HG03558 (cell line): ENCODE results near the gene ATG5.
"Not testable (repeated sequence)": the region's sequence is repeated elsewhere in the genome, so short reads cannot be mapped to it uniquely, and the experiment has no call there.

Source experiments
- ATAC-seq: cut with Tn5 transposase; IDR thresholded peaks from one replicate; pipeline ENCODE4 v1.9.1; 2021; ENCODE audit warnings: moderate number of reproducible peaks; ENCODE audit not compliant: unreplicated experiment; ENCODE audit errors: extremely low read depth

ATG5 gene

DNA sequence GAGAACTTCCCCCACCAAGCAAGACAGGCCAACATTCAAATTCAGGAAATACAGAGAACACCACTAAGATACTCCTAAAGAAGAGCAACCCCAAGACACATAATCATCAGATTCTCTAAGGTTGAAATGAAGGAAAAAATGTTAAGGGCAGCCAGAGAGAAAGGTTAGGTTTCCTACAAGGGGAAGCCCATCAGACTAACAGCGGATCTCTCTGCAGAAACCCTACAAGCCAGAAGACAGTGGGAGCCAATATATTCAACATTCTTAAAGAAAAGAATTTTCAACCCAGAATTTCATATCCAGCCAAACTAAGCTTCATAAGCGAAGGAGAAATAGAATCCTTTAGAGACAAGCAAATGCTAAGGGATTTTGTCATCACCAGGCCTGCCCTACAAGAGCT is 61.1 kb downstream of the ATG5 start:
- not testable (repeated sequence) for ATAC-seq

DNA sequence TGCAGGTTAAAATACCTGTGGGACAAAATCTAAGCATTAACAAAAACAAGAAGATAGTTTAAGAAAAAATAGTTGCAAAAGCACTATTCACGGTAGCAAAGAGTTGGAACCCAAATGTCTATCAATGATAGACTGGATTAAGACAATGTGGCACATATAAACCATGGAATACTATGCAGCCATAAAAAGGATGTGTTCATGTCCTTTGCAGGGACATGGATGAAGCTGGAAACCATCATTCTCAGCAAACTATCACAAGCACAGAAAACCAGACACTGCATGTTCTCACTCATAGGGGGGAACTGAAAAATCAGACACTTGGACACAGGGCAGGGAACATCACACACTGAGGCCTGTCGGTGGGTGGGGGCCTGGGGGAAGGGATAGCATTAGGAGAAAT is 65.8 kb downstream of the ATG5 start:
- not testable (repeated sequence) for ATAC-seq

DNA sequence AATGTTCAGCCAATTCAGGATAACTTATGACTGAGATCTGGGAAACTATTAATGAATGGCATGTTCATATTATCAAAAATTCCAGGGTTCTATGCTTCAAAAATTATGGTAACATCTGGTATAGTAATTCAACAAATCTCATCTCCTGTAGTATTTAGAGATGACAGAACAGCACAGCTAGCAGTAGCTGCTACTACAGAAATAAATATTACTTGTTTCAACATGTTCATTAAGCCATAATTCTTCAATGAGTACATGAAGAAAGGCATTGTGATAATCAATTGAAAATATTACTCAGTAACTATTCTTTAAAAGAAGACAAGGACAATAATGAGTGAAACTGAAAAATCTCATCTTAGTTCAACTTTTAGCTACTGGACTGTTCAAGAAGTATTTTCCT is 66.8 kb downstream of the ATG5 start:
- no peak for ATAC-seq

DNA sequence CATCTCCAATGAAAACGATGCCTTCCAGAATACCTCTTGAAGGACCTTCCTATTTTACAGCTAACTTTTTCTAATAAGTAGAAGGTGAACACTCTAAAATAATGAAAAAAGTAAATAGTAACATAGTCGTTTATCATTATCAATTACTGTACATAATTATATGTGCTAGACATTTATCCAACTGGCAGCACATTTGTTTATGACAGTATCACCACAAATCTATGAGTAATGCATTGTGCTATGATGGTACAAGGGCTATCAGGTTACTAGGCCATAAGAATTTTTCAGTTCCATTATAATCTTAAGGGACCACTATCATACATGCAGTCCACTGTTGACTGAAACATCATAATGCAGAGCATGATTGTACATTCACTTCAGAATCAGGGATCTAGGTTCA is 68.4 kb downstream of the ATG5 start:
- ATAC-seq, result no peak

DNA sequence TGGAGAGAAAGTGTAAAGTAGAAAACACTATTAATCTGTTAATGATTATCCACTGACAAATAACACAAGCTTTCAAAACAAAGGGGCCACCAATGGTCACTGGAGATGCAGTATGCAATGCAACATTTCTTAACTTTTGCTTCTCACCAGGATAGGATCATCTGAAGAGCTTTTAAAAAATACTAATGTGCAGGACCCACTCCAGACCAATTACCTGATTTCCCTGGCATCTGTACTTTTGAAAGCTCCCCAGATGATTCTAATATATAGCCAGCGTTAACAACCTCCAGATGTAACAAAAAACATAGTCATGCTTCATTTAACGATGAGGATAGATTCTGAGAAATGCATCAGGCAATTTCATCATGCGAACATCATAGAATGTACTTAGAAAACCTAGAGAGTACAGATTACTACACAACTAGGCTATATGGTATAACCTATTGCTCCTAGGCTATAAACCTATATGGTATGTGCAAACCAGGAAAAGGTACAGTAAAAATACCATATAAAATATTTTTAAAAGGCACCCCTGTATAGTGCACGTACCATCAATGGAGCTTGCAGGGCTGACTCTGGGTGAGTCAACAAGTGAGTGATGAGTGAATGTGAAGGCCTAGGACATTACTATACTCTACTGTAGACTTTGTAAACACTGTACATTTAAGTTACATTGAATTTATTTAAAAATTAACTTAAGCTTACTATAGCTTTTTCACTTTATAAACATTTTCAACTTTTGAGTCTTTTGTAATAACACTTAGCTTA is 69.2 kb downstream of the ATG5 start:
- no peak for ATAC-seq

DNA sequence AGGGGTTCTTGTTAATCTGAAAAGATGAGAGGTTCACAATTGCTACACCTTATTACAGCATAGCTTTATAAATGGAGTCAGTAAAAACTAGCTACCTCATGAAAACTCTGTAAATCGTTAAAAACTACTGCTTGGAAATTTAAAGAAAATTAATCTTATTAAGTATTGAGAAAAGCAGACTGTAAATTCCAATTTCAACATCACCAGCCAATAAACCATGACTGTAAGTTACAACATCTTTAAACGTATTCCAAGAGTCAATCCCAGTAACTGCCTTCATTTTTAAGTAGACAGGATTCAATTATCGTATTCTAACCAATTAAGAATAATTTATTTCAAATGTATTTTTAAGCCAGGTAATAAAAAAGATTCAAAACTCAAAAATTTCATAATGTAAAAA is 70.3 kb downstream of the ATG5 start:
- ATAC-seq, result no peak

DNA sequence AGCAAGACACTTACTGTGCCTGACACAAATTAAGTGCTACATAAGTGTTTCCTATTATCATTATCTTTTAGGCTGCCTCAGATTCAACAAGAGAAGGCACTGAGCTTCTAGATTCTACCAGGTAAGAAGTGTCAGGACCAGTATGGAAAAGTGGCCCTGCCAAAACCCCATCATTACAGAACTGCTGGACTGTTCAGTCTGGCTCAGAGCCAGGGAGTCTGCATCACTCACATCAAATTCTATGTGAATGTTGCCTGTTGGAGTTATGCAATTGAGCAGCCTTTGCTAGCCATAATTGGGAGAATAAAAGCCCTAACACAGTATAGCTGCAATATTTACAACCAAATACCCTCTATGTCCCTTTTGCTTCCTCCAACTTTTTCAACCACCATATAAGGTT is 70.9 kb downstream of the ATG5 start:
- no peak for ATAC-seq

DNA sequence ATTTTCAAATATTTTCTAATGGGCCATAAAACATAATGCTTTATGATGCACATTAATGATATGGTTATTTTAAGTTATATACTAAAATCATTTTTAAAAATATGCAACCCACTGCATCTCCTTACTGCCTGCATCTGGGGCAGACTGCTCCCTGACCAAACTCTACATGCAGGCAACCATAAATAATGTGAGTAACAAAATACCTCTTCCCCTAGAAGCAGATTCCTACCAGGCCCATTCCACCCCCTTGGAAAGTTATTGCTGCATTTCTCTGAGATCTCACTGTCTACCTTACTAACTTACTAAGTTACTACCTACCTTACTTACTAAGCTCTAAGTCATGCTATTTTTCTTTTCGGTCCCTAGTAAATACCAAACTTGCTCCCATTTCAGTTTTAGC is 71.8 kb downstream of the ATG5 start:
- no peak for ATAC-seq

DNA sequence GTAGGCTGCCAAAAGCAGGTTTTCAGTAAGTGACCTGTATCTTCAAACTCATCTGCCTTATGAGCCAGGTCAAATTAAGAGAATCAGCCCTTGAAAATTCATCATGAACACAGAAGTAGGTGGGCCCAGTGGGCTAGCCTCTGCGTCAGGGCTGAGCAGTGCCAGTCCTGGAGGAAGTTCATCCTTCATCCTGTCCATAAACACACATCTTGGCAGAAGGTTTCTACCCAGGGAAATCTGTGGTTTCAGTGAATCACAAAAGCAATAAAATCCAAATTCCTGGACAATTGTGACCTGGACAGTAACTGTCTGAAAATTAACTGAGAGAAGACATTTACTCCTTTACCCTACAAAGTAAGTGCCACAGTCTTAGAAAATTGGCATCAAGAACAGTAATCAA is 72.4 kb downstream of the ATG5 start:
- no peak for ATAC-seq

DNA sequence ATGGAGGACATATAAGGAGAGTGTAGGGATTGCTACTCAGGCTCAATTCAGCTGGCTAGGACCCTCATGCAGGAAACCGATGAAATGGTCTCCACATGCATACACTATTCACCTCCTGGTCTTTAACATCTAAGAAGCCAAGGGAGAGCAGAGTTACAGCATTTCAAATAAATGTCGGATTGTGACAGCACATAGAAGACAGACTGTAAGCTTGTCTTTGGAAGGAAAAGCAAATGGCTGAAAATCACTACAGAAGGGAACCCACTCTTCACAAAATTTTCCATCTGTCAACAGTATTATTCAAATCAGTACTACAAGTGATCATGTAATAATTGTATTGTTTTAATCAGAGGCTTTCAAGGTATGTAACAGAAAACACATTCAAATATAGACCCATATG is 72.9 kb downstream of the ATG5 start:
- ATAC-seq, result no peak

DNA sequence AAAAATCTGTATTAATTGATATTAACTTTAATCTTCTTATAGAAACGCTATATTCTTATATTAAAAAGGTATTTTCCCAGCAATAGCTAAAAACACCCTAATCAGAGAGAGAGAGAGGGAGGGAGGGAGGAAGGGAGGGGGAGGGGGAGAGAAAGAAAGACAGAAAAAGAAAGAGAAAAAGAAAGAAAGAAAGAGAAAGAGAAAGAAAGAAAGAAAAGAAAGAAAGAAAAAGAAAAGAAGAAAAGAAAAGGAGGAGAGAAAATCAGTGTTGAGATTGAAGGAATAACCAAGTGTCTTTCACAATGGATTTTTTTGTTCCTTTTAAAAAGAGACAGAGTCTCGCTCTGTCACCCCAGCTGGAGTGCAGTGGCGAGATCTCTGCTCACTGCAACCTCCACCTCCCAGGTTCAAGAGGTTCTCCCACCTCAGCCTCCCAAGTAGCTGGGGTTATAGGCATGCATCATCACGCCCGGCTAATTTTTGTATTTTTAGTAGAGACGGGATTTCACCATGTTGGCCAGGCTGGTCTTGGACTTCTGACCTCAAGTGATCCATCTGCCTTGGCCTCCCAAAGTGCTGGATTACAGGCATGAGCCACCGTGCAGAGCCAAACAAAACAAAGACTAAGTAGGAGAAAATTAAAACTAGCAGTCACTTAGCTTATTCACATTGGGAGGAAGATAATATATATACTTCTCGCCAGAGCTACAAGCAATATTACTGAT is 73.9 kb downstream of the ATG5 start:
- not testable (repeated sequence) for ATAC-seq

DNA sequence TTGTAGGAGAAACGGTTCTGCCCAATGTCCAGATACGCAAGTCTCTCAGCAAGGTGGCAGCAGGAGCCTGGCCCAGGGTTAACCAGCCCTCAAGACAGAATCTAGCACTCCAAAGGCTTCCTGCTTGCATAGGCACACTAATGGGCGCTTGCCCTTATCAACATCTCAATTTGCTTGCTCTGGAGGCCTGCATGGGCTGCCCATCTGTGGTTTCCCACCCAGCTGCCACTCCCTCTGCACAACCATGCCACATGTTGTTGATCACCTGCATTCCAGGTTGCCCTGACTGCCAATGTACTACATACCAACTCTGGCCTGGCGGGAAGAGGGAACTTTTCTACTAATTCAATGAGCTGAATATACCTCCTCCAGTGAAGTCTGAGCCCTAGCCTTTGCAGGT is 74.6 kb downstream of the ATG5 start:
- no peak for ATAC-seq

DNA sequence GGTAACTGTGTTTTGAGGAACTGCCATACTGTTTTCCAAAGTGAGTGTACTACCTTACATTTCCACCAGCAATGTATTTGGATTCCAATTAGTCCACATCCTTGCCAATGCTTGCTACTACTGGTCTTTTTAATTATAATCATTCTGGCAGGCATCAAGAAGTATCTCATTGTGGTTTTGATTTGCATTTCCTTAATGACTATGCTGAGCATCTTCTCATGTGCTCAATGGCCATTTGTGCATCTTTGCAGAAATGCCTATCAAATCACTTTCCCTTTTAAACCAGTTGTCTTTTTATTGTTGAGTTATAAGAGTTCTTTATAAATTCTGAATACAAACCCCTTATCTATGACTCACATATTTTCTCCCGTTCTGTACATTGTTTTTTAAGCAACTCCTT is 75.9 kb downstream of the ATG5 start:
- no peak for ATAC-seq

DNA sequence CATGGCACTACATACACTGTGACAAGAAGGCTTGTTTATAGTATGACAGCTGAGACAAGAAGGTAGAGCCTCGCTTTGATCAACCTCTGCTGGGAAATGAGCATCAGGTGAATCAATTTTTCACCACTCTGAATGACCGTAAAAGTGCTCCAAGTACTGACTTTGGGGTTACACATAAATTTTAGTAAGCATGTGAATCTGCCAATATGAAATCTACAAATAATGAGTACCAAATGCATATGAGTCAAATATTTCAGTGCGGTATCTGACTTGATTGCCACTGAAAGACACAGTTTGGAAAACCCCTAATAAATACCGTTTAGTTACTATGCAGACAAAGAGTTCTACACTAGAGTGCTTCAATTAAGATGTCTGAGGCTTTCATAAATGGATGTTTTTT is 77.8 kb downstream of the ATG5 start:
- ATAC-seq, result no peak

DNA sequence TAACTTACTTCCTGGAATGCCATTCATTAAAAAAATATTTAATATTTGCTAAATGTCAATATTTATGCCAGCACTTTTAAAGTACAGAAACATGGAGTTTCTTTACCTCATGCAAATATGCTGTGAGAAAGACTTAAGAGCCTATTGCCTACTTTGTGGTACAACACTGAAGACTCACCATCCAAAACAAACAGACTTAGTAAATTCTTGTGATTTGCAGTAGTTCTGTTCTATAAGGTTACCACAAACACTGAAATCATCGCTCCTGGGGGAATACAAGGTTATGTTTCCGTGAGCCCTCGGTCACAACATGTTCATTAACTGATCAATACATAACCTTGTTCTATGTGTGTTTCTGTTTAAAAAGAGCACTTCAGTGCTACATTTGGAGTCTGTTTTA is 78.3 kb downstream of the ATG5 start:
- ATAC-seq, result no peak

DNA sequence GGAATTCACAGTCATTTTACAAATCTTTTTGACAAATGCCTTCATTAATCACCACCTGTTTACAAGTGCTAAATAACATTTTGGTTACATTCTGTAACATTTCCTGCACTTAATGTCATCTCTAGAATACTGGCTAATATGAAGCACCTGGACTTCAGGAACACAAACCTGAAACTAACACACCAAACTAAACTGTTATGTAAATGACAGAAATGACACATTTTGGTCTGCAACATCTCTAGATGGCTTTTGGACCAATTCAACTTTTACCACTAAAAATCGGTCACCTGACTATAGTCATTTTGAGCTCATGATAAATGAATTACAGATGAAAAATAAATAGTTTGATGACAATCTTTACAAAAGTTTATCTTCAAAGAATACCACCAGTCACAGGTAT is 80.6 kb downstream of the ATG5 start:
- no peak for ATAC-seq

DNA sequence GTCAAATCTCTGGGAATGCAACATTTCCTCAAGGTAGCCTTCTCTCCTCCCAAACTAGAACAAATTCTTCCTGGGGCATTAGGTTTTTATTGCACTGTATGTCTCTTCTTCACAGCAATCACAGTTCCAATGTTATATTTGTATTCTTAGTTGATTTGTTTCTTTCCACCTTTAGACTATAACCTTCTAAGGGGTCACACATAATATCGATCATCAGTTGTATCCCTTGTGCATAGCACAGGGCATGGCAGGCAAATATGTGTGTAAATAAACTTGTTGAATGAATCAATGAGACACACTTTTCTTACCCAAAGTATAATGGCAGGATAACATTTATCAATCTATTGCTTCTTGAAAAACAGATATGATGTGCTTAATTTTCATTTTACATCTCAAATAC is 81.0 kb downstream of the ATG5 start:
- no peak for ATAC-seq

DNA sequence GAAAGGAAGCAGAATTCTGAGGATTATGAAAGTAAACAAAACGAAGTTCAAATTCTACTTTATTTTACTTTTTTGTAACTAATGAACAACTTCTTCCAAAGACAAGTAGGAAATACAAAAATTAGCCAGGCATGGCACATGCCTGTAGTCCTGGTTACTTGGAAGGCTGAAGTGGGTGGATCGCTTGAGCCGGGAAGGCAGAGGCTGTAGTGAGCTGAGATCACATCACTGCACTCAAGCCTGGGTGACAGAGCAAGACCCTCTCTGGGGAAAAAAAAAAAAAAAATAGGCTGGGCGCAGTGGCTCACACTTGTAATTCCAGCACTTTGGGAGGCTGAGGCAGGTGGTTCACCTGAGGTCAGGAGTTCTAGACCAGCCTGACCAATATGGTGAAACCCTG is 82.3 kb downstream of the ATG5 start:
- ATAC-seq, result no peak

DNA sequence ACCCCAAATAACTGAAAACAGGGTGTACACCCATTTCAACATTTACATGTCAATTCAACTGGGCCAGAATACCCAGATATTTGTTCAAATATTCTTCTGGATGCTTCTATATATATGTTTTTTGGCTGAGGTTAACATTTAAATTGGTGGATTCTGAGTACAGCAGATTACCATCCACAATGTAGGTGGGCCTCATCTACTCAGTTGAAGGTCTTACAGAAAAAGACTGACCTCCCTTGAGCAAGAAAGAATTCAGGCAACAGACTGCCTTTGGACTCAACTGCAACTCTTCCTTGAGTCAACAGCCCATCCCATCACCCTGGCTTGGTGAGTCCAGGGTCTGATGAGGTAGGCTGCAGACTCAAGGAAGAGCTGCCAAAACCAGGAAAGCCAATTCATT is 84.1 kb downstream of the ATG5 start:
- ATAC-seq, result no peak

DNA sequence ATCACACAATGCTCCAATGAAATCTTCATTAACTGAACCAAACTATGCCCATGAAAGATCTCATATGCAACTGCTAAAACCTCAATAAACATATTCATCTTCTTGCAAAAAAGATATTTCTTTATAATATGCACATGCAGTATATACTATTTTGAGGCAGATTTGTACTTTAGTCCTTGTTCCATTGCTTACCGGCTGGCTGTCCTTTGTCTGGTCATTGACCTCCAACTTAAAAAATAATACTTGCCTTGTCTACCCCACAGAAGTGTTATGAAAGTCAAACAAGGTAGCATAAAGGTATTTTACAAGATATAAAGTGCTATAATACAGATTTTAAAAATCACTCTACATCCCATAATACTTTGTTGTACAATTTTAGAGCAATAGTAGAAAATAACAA is 88.3 kb downstream of the ATG5 start:
- ATAC-seq, result no peak

DNA sequence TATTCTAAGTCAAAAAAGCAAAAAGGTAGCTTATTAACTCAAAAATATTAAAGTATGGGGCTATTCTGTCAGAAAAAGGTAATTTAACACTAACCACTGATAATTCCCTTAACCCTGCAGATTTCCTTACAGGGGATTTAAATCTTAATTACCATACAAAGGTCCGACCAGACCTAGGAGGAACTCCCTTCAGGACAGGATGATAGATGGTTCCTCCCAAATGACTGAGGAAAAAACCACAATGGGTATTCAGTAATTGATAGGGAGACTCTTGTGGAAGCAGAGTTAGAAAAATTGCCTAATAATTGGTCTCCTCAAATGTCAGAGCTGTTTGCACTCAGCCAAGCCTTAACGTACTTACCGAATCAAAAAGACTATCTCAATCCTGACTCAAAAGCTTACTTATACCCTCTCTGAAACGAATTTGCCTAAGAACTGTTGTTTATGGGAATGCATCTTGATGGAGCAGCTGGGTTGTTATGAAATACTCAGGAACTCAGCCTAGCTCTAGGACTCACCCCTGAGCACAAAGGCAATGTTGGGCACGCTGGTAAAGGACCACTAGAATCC is 95.6 kb downstream of the ATG5 start:
- not testable (repeated sequence) for ATAC-seq
